Measurements from ENCODE around the gene ARVCF.

GRCh38 chr22:19980766-19981165 is 35.9 kb downstream of the ARVCF start:
- TF ChIP-seq POLR2A (IDR thresholded peaks at IDR 0.05; ENCODE audit: low read depth, low read length) (no peak), POLR2AphosphoS5 (IDR thresholded peaks at IDR 0.05; ENCODE audit: low read depth, low read length) (no peak), POU2F2 (IDR thresholded peaks at IDR 0.05; ENCODE audit: low read depth, low read length) (no peak), PAX5 (IDR thresholded peaks at IDR 0.05; ENCODE audit: insufficient read depth, low read length, severe bottlenecking) (no peak)
